ENCODE measurements around the gene KRTAP20-4.

- TF ChIP-seq EP300 (IDR thresholded peaks at IDR 0.05; ENCODE audit: low read depth) (no peak), POLR2AphosphoS5 (IDR thresholded peaks at IDR 0.05) (no peak), CTCF (IDR thresholded peaks at IDR 0.05) (no peak), POLR2A (IDR thresholded peaks at IDR 0.05) (no peak)
These were observed 14.5 kb downstream of the KRTAP20-4 start, which contains the start of gene KRTAP20-2 for GRCh38 chr21:30634906-30635305.

Measured in transverse colon (tissue), 4 donors.